Neural progenitor cell (in vitro differentiated cells): ENCODE data around the gene ARMC9. TPM values are rescaled to one million over a fixed set of nuclear protein-coding genes. Genes with fewer than 3 reads are reported as not detected.

ENCODE experiments used
- DNase-seq: peaks from one replicate; pipeline ENCODE4 v3.0.0-alpha.2; 2016; ENCODE audit warnings: low spot score
- H2AFZ ChIP-seq: fragments of 200-600 bp; sonication (generic); replicated peaks from 2 replicates; pipeline ENCODE4 v1.6.1; 2016; ENCODE audit warnings: antibody characterized with exemption
- H3F3A ChIP-seq: fragments of 200-600 bp; sonication (generic); 2 replicates; pipeline ENCODE4 v1.6.1; 2016; ENCODE audit warnings: antibody characterized with exemption, low read depth
- H3K27ac ChIP-seq: fragments of 200-600 bp; sonication (generic); 2 replicates; pipeline ENCODE4 v1.5.1; 2016; ENCODE audit warnings: mild to moderate bottlenecking
- H3K27me3 ChIP-seq: fragments of 200-600 bp; sonication (generic); 2 replicates; pipeline ENCODE4 v1.6.1; 2016; ENCODE audit warnings: mild to moderate bottlenecking, moderate library complexity
- H3K36me3 ChIP-seq: fragments of 200-600 bp; sonication (generic); 2 replicates; pipeline ENCODE4 v1.5.1; 2016
- H3K4me1 ChIP-seq: fragments of 200-600 bp; sonication (generic); 2 replicates; pipeline ENCODE4 v1.6.1; 2016; ENCODE audit warnings: mixed run types
- H3K4me2 ChIP-seq: fragments of 200-600 bp; sonication (generic); 2 replicates; pipeline ENCODE4 v1.6.1; 2016
- H3K4me3 ChIP-seq: fragments of 200-600 bp; sonication (generic); 2 replicates; pipeline ENCODE4 v1.5.1; 2016
- H3K79me2 ChIP-seq: fragments of 200-600 bp; sonication (generic); 2 replicates; pipeline ENCODE4 v1.6.1; 2016; ENCODE audit warnings: low read depth
- H3K9ac ChIP-seq: fragments of 200-600 bp; sonication (generic); 2 replicates; pipeline ENCODE4 v1.6.1; 2016
- H3K9me3 ChIP-seq: fragments of 200-600 bp; sonication (generic); 2 replicates; pipeline ENCODE4 v1.5.1; 2016; ENCODE audit warnings: low read depth
- H4K20me1 ChIP-seq: fragments of 200-600 bp; sonication (generic); 2 replicates; pipeline ENCODE4 v1.6.1; 2016; ENCODE audit warnings: low read depth
- H3K27ac Mint-ChIP-seq: 3 replicates; pipeline ENCODE4 v1.8.0; 2021; ENCODE audit warnings: mixed read lengths
- H3K27me3 Mint-ChIP-seq: 2 replicates; pipeline ENCODE4 v1.8.0; 2022; ENCODE audit warnings: low read depth, mild to moderate bottlenecking, inconsistent platforms, moderate library complexity, mixed read lengths; ENCODE audit not compliant: insufficient read depth
- H3K36me3 Mint-ChIP-seq: 3 replicates; pipeline ENCODE4 v1.8.0; 2021; ENCODE audit warnings: mixed read lengths
- H3K4me1 Mint-ChIP-seq: 3 replicates; pipeline ENCODE4 v1.8.0; 2021; ENCODE audit warnings: mixed read lengths
- H3K4me3 Mint-ChIP-seq: 3 replicates; pipeline ENCODE4 v1.8.0; 2021; ENCODE audit warnings: mild to moderate bottlenecking, moderate library complexity, mixed read lengths
- H3K9me3 Mint-ChIP-seq: 3 replicates; pipeline ENCODE4 v1.8.0; 2020; ENCODE audit warnings: mixed read lengths
- CTCF ChIP-seq: fragments of 200-600 bp; sonication (generic); IDR thresholded peaks from 2 replicates; pipeline ENCODE4 v1.5.1; 2017; ENCODE audit warnings: antibody characterized with exemption, mild to moderate bottlenecking
- EZH2 ChIP-seq: fragments of 200-600 bp; sonication (generic); IDR thresholded peaks from 2 replicates; pipeline ENCODE4 v1.6.1; 2017; ENCODE audit warnings: antibody characterized with exemption, mild to moderate bottlenecking, moderate library complexity
- EZH2phosphoT487 ChIP-seq: fragments of 200-600 bp; sonication (generic); IDR thresholded peaks from 2 replicates; pipeline ENCODE4 v1.6.1; 2017; ENCODE audit warnings: antibody characterized with exemption
- total RNA-seq: library from RNA; depleted of rRNA; stranded (reverse); fragments of >200 nt; gene quantifications from 2 replicates; pipeline ENCODE4 v1.2.3, GENCODE V29; 2015; ENCODE audit warnings: low replicate concordance

ARMC9 gene
- total RNA-seq, 1 donor from 2014 or later = 45.8 TPM

GRCh38 chr2:231228223-231228622 is 29.8 kb downstream of the ARMC9 start:
- H3K27ac Mint-ChIP-seq = no peak overlapping the region
- no peaks in the 10 kb centered on the region for H3K9me3 Mint-ChIP-seq
- H3K27me3 Mint-ChIP-seq = no peaks in the 10 kb centered on the region
- H3K9ac ChIP-seq = no peak overlapping the region
- H3K4me1 Mint-ChIP-seq = peaks cover 12% of the 10 kb centered on the region
- no peaks in the 10 kb centered on the region for H3K27me3 ChIP-seq
- no peak overlapping the region for H3K4me2 ChIP-seq
- peaks cover 11% of the 10 kb centered on the region for H3F3A ChIP-seq
- TF ChIP-seq CTCF (no peak), EZH2 (no peak), EZH2phosphoT487 (no peak)
- H3K9me3 ChIP-seq = no peaks in the 10 kb centered on the region
- H4K20me1 ChIP-seq = no peaks in the 10 kb centered on the region
- no peak overlapping the region for H3K27ac ChIP-seq
- no peak for DNase-seq
- no peaks in the 10 kb centered on the region for H3K4me1 ChIP-seq
- peaks cover 8% of the 10 kb centered on the region for H3K36me3 Mint-ChIP-seq
- no peak overlapping the region for H3K4me3 ChIP-seq
- no peaks in the 10 kb centered on the region for H3K36me3 ChIP-seq
- H3K79me2 ChIP-seq = no peaks in the 10 kb centered on the region
- H3K4me3 Mint-ChIP-seq = no peak overlapping the region
- no peak overlapping the region for H2AFZ ChIP-seq

DNA sequence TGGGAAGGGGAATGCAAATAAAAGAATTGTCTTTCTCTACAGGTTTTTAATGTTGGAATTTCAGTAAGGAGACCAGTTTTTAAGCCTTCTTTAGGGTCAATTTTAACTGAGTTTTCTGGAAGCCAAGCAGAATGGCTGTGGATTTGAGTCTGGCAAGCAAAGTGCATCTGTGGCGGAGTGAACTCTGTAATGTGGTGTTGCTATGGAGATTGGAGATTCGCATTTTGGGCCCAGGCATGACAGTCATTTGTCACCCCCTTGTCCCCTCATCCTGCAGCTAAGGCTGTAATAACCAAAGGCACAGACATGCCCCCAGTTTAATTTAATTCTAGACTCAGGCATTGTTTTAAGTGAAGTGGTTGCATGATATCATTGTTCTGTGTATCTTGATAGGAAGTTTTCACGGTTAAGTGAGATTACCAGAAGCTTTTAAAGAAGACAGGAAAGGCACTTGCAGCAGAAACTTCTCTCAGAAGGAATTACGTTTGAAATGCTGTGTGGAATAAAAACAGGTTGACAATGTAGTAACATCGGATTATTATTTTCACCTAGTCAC is 30.6 kb downstream of the ARMC9 start:
- no peaks in the 10 kb centered on the region for H3K9me3 ChIP-seq
- H3K4me3 Mint-ChIP-seq = no peak overlapping the region
- no peaks in the 10 kb centered on the region for H3K27me3 ChIP-seq
- peaks cover 11% of the 10 kb centered on the region for H3F3A ChIP-seq
- H3K27ac Mint-ChIP-seq = no peak overlapping the region
- H2AFZ ChIP-seq = no peak overlapping the region
- DNase-seq = no peak
- H3K4me3 ChIP-seq = no peak overlapping the region
- TF ChIP-seq EZH2 (no peak), CTCF (no peak), EZH2phosphoT487 (no peak)
- H3K36me3 ChIP-seq = no peaks in the 10 kb centered on the region
- no peaks in the 10 kb centered on the region for H3K9me3 Mint-ChIP-seq
- no peak overlapping the region for H3K4me2 ChIP-seq
- H3K27ac ChIP-seq = no peak overlapping the region
- H3K4me1 ChIP-seq = no peaks in the 10 kb centered on the region
- peaks cover 12% of the 10 kb centered on the region for H3K4me1 Mint-ChIP-seq
- no peak overlapping the region for H3K9ac ChIP-seq
- H3K36me3 Mint-ChIP-seq = peaks cover 8% of the 10 kb centered on the region
- no peaks in the 10 kb centered on the region for H3K27me3 Mint-ChIP-seq
- no peaks in the 10 kb centered on the region for H4K20me1 ChIP-seq
- H3K79me2 ChIP-seq = no peaks in the 10 kb centered on the region

DNA sequence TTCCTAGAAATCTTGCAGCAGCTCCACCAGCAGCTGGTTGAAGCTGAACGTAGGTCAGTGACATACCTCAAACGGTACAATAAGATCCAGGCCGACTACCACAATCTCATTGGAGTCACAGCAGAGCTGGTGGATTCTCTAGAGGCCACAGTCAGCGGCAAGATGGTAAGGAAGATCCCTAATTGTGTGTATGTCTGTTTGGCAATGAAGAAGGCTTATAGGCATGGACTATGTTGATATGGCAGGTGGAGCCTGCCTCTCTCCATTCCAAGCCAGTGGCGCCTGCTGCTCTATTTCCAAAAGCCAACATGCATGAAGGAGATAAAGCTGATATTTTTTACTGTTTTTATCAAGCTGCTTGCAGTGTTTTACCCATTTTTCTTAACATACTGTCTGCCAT is 36.8 kb downstream of the ARMC9 start:
- H3K27me3 Mint-ChIP-seq = no peaks in the 10 kb centered on the region
- H3K27ac Mint-ChIP-seq = no peak overlapping the region

DNA sequence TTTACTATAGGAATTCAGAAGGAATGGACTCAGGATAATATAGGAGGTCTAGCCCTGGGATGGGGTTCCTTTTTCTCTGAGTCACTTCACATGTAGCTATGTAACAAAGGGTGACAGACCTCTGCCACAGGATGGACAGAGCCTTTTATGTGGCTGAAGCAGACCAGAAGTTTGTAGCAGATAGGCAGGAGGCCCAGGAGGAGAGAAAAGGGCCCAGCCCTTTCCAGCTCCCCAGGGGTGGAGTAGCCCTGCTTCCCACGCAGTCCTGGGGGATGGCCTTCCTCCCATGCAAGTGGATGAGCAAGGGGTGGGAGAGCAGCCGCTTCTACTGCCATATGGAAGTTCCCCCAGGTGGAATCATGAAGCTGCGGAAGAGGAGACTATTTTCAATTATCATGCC is 40.3 kb downstream of the ARMC9 start:
- TF ChIP-seq CTCF = no peak
- no peak for TF ChIP-seq EZH2phosphoT487
- no peak for TF ChIP-seq EZH2
- Mint-ChIP-seq H3K4me1 (no peaks in the 10 kb centered on the region), H3K9me3 (no peaks in the 10 kb centered on the region), H3K36me3 (peaks cover 27% of the 10 kb centered on the region), H3K27ac (no peak overlapping the region), H3K27me3 (no peaks in the 10 kb centered on the region), H3K4me3 (no peak overlapping the region)
- H3K27me3 ChIP-seq = no peaks in the 10 kb centered on the region
- H4K20me1 ChIP-seq = no peaks in the 10 kb centered on the region
- no peaks in the 10 kb centered on the region for H3F3A ChIP-seq
- H3K4me3 ChIP-seq = no peak overlapping the region
- H2AFZ ChIP-seq = no peak overlapping the region
- H3K9me3 ChIP-seq = no peaks in the 10 kb centered on the region
- no peak overlapping the region for H3K27ac ChIP-seq
- H3K4me1 ChIP-seq = no peaks in the 10 kb centered on the region
- H3K79me2 ChIP-seq = no peaks in the 10 kb centered on the region
- H3K4me2 ChIP-seq = no peak overlapping the region
- DNase-seq = no peak
- no peaks in the 10 kb centered on the region for H3K36me3 ChIP-seq
- no peak overlapping the region for H3K9ac ChIP-seq

More for the DNA sequence above, 36.8 kb downstream of the ARMC9 start:
- H3F3A ChIP-seq = no peaks in the 10 kb centered on the region
- no peaks in the 10 kb centered on the region for H4K20me1 ChIP-seq
- Mint-ChIP-seq H3K4me1 (no peaks in the 10 kb centered on the region), H3K9me3 (no peaks in the 10 kb centered on the region), H3K4me3 (no peak overlapping the region), H3K36me3 (peaks cover 14% of the 10 kb centered on the region)
- no peak overlapping the region for H3K4me2 ChIP-seq
- H3K4me1 ChIP-seq = no peaks in the 10 kb centered on the region
- no peak overlapping the region for H3K9ac ChIP-seq
- H3K79me2 ChIP-seq = no peaks in the 10 kb centered on the region
- DNase-seq = no peak
- H3K9me3 ChIP-seq = no peaks in the 10 kb centered on the region
- H3K27ac ChIP-seq = no peak overlapping the region
- H3K4me3 ChIP-seq = no peak overlapping the region
- H3K36me3 ChIP-seq = no peaks in the 10 kb centered on the region
- TF ChIP-seq EZH2 = no peak
- H2AFZ ChIP-seq = no peak overlapping the region
- no peaks in the 10 kb centered on the region for H3K27me3 ChIP-seq
